Diencephalon (tissue), 1 donor: Measurements from ENCODE around the gene DCP2. TPM values are rescaled to one million over a fixed set of nuclear protein-coding genes. Genes with fewer than 3 reads are reported as not detected.

Experiments
- total RNA-seq: library from RNA; depleted of rRNA; stranded (reverse); fragments of >200 nt; gene quantifications from one replicate; pipeline ENCODE4 v1.2.3, GENCODE V29; 2014

DCP2 gene
- total RNA-seq, result 74.5 TPM

DNA sequence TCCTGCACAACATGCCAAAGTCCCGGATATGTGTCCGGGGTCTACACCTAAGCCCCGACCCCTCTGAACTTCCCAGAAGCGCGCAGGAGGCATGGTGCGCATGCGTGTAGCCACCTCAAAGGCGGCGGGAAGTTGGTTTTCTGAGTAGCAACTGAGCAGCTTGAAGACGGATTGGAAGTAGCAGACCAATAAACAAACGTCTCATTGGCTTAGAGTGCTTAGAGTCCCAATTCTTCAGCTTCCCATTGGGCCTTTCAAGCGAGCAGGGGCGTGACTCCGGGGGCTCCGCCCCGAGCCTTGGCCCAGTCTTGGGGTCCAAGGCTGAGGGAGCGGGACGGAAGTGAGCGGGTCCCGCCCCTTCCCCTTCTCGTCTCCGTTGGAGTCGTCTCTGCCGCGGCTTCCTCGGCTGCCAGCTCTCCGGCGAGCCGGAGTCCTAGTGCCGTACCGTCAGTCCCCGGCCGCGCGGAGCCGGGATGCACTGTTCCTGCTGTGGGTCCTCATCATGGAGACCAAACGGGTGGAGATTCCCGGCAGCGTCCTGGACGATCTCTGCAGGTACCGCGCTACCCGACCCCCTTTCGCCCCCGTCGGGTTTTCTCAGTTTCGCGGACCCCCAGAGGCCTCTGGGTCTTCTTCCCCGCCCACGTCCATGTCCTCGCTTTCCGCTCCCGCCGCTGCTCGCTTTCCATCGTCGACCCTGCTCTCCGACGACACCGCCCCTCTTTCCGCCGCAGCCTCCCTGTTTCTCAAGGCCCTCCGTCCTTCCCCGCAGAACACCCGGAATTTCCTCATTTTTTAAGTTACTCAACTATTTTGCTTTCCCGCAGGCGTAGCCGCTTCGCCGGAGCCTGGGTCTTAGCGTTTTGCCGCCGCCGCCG is at the start of gene DCP2:
DCP2 (plus strand) TSS at position 367 of the 878 bp plus-strand sequence; CDS start at position 503, 136 bp downstream.

Other genes starting within 250 kb of the DCP2 start
- gene APC, start 238.9 kb upstream of the DCP2 start, total RNA-seq, result 410 TPM
- gene SRP19, start 115.5 kb upstream of the DCP2 start, total RNA-seq, result 37.8 TPM
- 173 TPM for gene REEP5, start 54.6 kb upstream of the DCP2 start, total RNA-seq